ENCODE data around the gene PTPDC1. TPM values are rescaled to one million over a fixed set of nuclear protein-coding genes. Genes with fewer than 3 reads are reported as not detected.

PTPDC1 gene
- total RNA-seq, 3 donors from 2014 or later (not counting 1 experiment from before 2014, with no cell fraction given), result 2.8 to 3.9 (median 3.4) TPM

DNA sequence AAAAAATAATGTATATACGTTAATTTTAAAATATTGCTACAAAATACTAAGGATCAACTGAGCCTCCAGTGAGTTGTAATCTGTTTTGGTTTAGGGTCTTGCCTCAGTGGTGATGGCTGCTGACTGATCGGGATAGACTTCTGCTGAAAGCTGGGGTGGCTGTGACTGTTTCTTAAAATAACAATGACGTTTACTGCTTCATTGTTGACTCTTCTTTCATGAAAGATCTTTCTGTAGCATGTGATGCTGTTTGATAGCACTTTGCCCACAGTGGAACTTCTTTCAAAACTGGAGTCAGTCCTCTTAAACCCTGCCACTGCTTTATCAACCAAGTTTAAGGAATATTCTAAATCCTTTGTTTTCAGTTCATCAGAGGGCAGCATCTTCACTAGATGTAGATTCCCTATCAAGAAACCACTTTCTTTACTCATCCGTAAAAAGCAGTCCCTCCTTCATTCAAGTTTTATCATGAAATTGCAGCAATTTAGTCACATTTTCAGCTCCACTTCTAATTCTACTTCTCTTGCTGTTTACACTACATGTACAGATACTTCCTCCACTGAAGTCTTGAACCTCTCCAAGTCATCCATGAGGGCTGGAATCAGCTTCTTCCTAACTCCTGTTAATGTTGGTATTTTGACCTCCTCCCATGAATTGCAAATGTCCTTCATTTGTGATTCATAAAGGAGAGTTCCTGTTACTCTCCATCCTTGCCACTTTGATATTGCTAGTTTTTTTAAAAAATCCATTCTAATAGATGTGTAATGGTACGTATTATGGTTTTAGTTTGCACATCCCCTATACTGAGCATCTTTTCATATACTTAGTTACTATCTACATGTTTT is 41.5 kb upstream of the PTPDC1 start:
- no peak for ATAC-seq
- no peaks in the 10 kb centered on the region for H3K9me3 Mint-ChIP-seq
- Histone ChIP-seq H3K27ac (ENCODE audit: low read length) (no peak overlapping the region), H3K27me3 (ENCODE audit: control insufficient read depth, insufficient read depth, low read length) (no peaks in the 10 kb centered on the region), H3K9me3 (ENCODE audit: control insufficient read depth, insufficient read depth, low read length) (no peaks in the 10 kb centered on the region), H3K36me3 (ENCODE audit: control insufficient read depth, insufficient read depth, low read length) (no peaks in the 10 kb centered on the region), H3K4me1 (ENCODE audit: control insufficient read depth, insufficient read depth, low read length) (no peaks in the 10 kb centered on the region), H3K4me3 (ENCODE audit: low read length) (no peak overlapping the region)
- no peaks in the 10 kb centered on the region for H3K4me1 Mint-ChIP-seq
- no peak for DNase-seq
- H3K27me3 Mint-ChIP-seq (ENCODE audit: low read depth in 2 of 2), result peaks cover 0 to 4% of the 10 kb centered on the region in 2 donors
- intact Hi-C loops (cut with micrococcal nuclease), result no loop called here
- TF ChIP-seq, protein P1, sequence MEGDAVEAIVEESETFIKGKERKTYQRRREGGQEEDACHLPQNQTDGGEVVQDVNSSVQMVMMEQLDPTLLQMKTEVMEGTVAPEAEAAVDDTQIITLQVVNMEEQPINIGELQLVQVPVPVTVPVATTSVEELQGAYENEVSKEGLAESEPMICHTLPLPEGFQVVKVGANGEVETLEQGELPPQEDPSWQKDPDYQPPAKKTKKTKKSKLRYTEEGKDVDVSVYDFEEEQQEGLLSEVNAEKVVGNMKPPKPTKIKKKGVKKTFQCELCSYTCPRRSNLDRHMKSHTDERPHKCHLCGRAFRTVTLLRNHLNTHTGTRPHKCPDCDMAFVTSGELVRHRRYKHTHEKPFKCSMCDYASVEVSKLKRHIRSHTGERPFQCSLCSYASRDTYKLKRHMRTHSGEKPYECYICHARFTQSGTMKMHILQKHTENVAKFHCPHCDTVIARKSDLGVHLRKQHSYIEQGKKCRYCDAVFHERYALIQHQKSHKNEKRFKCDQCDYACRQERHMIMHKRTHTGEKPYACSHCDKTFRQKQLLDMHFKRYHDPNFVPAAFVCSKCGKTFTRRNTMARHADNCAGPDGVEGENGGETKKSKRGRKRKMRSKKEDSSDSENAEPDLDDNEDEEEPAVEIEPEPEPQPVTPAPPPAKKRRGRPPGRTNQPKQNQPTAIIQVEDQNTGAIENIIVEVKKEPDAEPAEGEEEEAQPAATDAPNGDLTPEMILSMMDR (IDR thresholded peaks at IDR 0.05), result no peak
- no peaks in the 10 kb centered on the region for H3K36me3 Mint-ChIP-seq
- H3K4me3 Mint-ChIP-seq, result no peak overlapping the region
- 90% methylated on average over 3 of the region's 5 CpGs for WGBS (ENCODE audit: insufficient coverage)
- H3K27ac Mint-ChIP-seq, result no peak overlapping the region

DNA sequence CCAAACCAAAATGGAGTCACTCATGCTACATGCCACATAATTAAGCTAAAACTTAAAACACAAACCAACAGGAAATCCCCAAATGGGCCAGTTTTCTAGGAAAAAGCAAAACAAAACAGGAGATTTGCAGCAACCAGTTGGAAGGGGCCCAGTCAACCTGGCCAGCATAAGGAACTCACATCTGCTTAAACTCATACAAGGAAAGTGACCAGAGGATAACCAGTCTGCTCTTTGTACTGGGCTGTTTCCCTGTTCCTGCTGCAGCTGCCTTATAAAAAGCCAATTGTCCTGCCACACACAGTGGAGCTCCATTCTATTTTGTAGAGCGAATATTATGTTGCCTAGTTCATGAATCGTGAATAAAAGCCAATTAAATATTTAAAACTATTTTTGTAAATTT is 29.5 kb upstream of the PTPDC1 start:
- H3K4me1 ChIP-seq (ENCODE audit: control insufficient read depth, insufficient read depth, low read length), result no peaks in the 10 kb centered on the region
- no peak overlapping the region for H3K4me3 ChIP-seq (ENCODE audit: low read length)
- H3K27me3 ChIP-seq (ENCODE audit: control insufficient read depth, insufficient read depth, low read length), result no peaks in the 10 kb centered on the region
- no peak overlapping the region for H3K27ac Mint-ChIP-seq
- H3K9me3 ChIP-seq (ENCODE audit: control insufficient read depth, insufficient read depth, low read length), result peaks cover 6% of the 10 kb centered on the region
- no peak overlapping the region for H3K4me3 Mint-ChIP-seq
- no peaks in the 10 kb centered on the region for H3K36me3 Mint-ChIP-seq
- no peaks in the 10 kb centered on the region for H3K36me3 ChIP-seq (ENCODE audit: control insufficient read depth, insufficient read depth, low read length)
- DNase-seq (no peak), ATAC-seq (no peak)
- no peak overlapping the region for H3K27ac ChIP-seq (ENCODE audit: low read length)
- peaks cover 0 to 5% of the 10 kb centered on the region in 2 donors for H3K27me3 Mint-ChIP-seq (ENCODE audit: low read depth in 2 of 2)
- H3K4me1 Mint-ChIP-seq, result no peaks in the 10 kb centered on the region
- H3K9me3 Mint-ChIP-seq, result no peaks in the 10 kb centered on the region
- no CpG with 5 or more reads among the region's 2 CpGs for WGBS (ENCODE audit: insufficient coverage)
- intact Hi-C loops (cut with micrococcal nuclease), result no loop called here
- TF ChIP-seq, protein P1 (IDR thresholded peaks at IDR 0.05), result no peak

DNA sequence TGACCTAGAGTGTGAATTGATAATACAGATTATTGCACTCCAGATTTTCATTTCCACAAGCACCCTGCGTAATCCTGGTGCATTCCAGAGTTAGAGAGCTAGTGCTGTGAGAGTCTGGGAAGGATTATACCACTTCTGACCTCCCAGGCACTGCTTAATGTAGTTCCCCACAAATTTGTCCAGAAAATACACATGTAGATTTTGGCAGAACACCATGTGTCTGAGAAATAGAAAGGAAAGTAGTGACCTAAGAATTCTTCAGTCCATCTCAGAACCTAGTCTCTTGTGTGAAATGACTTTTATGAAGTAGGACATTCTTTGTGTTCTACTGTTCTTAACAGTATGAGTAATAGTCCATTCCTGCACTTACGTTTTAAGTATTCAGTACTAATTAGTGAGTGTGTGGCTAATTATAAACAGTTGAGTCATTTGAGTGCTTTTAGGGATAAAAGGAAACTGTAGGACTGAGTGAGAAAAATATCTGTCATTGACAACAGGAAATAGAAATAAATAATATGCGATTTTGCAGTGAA is 27.8 kb upstream of the PTPDC1 start:
- TF ChIP-seq, protein P1 (IDR thresholded peaks at IDR 0.05), result no peak
- H3K4me1 Mint-ChIP-seq, result no peaks in the 10 kb centered on the region
- Histone ChIP-seq H3K27me3 (ENCODE audit: control insufficient read depth, insufficient read depth, low read length) (no peaks in the 10 kb centered on the region), H3K36me3 (ENCODE audit: control insufficient read depth, insufficient read depth, low read length) (no peaks in the 10 kb centered on the region), H3K27ac (ENCODE audit: low read length) (no peak overlapping the region), H3K9me3 (ENCODE audit: control insufficient read depth, insufficient read depth, low read length) (peaks cover 5% of the 10 kb centered on the region), H3K4me3 (ENCODE audit: low read length) (no peak overlapping the region), H3K4me1 (ENCODE audit: control insufficient read depth, insufficient read depth, low read length) (no peaks in the 10 kb centered on the region)
- ATAC-seq (no peak), DNase-seq (no peak)
- no peaks in the 10 kb centered on the region for H3K9me3 Mint-ChIP-seq
- intact Hi-C loops (cut with micrococcal nuclease), result no loop called here
- no peak overlapping the region for H3K27ac Mint-ChIP-seq
- peaks cover under 1% of the 10 kb centered on the region for H3K36me3 Mint-ChIP-seq
- H3K27me3 Mint-ChIP-seq (ENCODE audit: low read depth in 2 of 2), result peaks cover 0 to 5% of the 10 kb centered on the region in 2 donors
- WGBS (ENCODE audit: insufficient coverage), result 86% methylated on average over 2 of the region's 3 CpGs
- H3K4me3 Mint-ChIP-seq, result no peak overlapping the region

All from natural killer cell (primary cell).